HG02943 (cell line): ENCODE results near the gene L3HYPDH.

ENCODE experiments used
- ATAC-seq: cut with Tn5 transposase; IDR thresholded peaks from one replicate; pipeline ENCODE4 v1.9.1; 2021; ENCODE audit warnings: mild to moderate bottlenecking, low read depth, moderate library complexity; ENCODE audit not compliant: unreplicated experiment

Gene L3HYPDH

DNA sequence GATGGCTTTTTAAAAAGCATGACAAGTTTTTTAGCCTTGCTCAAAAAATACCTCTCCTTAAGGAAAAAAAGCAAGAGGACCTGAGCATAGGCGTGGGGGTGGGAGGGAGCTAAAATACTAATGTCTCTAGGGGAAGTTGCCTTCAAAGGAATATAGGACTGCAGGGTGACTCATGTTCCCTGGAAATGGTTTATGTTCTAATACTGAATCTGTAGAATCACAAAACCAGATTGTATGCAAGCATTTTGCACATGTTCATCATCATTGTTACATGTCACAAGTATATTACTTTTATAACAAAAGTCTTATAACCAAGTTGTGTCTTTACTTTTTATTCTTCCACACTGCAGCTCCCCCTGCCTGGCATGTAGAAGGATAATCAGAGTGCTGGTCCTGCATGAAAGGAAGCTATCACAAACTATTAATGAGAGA lies 55.6 kb downstream of the L3HYPDH start:
- no peak for ATAC-seq

GRCh38 chr14:59427653-59428580 lies 56.3 kb downstream of the L3HYPDH start:
- ATAC-seq = no peak

DNA sequence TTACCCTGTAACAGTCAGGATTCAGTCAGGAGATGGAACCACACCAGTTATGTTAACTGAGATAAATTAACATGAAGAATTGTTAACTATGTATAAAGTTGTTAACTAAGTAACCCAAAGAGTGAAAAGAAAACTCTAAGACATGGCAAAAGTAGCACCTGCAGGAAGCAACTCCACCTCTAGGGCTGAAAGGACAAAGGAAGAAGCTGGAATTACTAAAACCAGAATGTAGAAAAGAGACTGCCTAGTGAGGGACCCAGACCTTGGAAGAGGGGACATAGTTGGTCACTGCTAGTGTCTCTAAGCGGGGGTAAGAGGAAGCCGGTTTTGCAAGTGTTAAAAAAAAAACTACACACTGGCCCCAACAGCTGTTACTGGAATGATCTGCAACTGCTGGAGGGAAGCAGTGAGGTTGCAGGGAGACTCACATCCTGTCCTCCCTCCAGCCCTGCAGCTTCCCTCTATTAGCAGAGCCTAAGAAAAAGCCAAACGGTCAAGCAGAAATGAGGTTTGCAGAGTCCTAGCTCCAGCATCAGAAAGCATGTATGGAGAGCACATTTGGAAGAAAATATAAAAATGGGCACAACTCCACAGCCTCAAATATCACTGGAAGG lies 58.8 kb downstream of the L3HYPDH start:
- ATAC-seq = no peak

DNA sequence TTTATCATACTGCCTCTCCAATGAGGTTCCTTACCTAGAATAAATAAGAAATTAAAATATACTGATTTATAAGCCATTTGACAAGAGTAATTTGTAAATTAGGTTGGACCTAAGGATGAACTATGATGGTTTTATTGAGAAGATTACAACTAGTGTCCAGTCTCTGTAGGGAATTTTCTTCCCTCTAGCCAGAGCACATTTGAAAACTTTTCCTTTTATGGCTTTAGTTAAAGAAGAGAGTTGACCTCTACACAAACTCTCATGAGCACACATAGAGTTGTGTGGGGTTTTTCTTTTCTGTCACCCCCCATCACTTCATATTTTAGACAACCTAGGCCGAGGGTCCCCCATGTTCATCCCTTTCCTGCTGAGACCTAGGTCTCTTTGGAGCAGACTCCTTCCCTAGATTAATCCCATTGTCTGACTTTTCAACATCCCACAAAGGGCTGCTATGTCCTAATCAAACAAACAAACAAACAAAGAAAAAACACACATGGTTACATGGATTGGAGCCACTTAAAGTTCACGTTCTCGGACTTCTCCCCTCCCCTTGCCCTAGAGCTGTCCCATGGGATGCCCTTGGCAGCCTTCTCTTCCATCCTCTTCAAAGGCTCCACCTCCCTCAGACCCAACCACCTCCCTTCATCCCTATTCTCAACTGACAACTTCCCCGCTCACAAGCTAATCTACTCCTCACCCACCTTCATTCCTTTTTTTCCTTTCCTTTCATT lies 59.7 kb downstream of the L3HYPDH start:
- no peak for ATAC-seq
